Testis (tissue), 3 donors: ENCODE measurements around the gene PFKL. TPM values are rescaled to one million over a fixed set of nuclear protein-coding genes. Genes with fewer than 3 reads are reported as not detected.

Experiments used
- DNase-seq: peaks from one replicate; pipeline ENCODE4 v3.0.0-alpha.2; 2019
- H3K27ac ChIP-seq, 2 donors: fragments of 200-600 bp; sonication (generic); one replicate each; pipeline ENCODE4 v1.5.1; 2019
- H3K27me3 ChIP-seq: fragments of 200-600 bp; sonication (generic); one replicate; pipeline ENCODE4 v1.5.1; 2019
- H3K36me3 ChIP-seq: fragments of 200-600 bp; sonication (generic); one replicate; pipeline ENCODE4 v1.5.1; 2017; ENCODE audit warnings: low read depth; ENCODE audit errors: missing control alignments
- H3K4me1 ChIP-seq: fragments of 200-600 bp; sonication (generic); one replicate; pipeline ENCODE4 v1.5.1; 2019
- H3K4me3 ChIP-seq, 2 donors: fragments of 200-600 bp; sonication (generic); one replicate each; pipeline ENCODE4 v1.5.1; 2017 to 2019
- H3K9me3 ChIP-seq: fragments of 200-600 bp; sonication (generic); one replicate; pipeline ENCODE4 v1.5.1; 2017
- POLR2A ChIP-seq: fragments of 450-650 bp; IDR thresholded peaks from one replicate; pipeline ENCODE4 v1.6.1; 2017; ENCODE audit warnings: antibody characterized with exemption, mild to moderate bottlenecking, moderate library complexity
- WGBS, 2 donors: methylation state at CpG; one replicate each; pipeline ENCODE4 v1.1.5; 2018; 5-methylcytosine and 5-hydroxymethylcytosine counted together
- intact Hi-C: fragments of 100-400 bp; cut with DNase I; formaldehyde crosslinking; loops from one replicate; pipeline ENCODE4 v1.15.1; 2023; ENCODE audit warnings: low total_unique reads
- polyA plus RNA-seq: library from polyadenylated mRNA; stranded (reverse); fragments of 350-450 nt; fragmentation: Illumina TruSeq; extraction: RNeasy Lipid Tissue Mini Kit (QIAGEN cat#74804); gene quantifications from one replicate; pipeline ENCODE4 v1.2.3, GENCODE V29; 2014; ENCODE audit warnings: low read depth, low replicate concordance; ENCODE audit not compliant: insufficient read depth
- total RNA-seq, 2 donors: library from RNA; depleted of rRNA; stranded (reverse); fragments of >200 nt; gene quantifications; one replicate each; pipeline ENCODE4 v1.2.3, GENCODE V29; 2016
- TF ChIP-seq, protein P1 (sequence below), 3 experiments: fragments of 450-650 bp in 2 of 3; fragments of 200-600 bp in 1 of 3; sonication (generic) in 1 of 3; IDR thresholded peaks; one replicate each; pipeline ENCODE4 v1.5.1; 2016 to 2019; ENCODE audit warnings: antibody characterized with exemption in 3 of 3, mild to moderate bottlenecking in 2 of 3, moderate library complexity in 1 of 3

PFKL gene
- total and polyA plus RNA-seq, 3 donors from 2014 or later, result 132 to 298 (median 213) TPM

DNA sequence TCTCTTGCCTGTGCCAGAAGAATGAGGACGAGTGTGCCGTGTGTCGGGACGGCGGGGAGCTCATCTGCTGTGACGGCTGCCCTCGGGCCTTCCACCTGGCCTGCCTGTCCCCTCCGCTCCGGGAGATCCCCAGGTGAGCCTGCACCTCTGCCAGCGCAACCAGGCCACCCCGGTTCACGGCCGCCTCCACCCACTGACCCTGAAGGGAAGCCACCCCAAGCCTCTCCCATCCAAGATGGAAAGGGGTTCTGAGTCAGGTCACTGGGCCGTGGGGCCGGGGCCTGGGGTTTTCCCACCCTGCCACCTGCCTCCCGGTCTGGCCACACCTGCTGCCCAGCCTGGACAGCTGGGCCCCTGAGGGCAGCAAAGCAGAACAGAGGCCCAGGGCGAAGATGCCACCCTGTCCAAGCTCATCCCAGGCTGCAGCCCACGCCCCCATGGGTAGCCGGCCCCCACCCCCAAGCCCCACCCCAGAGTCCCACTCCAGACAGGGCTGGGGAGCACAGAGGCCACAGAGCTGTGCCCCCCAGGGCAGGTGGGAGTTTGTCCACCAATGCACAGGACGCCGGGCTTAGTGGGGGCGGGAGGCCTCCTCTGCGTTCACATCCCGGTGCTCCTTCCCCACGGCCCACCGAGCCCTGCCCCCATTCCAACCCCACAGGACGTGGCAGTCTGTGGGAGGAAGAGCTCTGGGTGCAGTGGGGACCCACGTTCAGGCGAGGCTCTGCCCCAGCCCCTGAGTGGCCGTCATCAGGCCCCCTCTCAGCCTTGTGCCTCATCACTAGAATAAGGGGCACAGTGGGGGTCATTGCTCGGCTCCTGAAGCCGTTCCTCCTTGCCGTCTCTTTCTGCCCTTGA is 8.5 kb upstream of the PFKL start:
- WGBS, 2 donors, result 85% methylated on average over 15 to 33 of the region's 33 CpGs
- intact Hi-C loops, result no loop called here

DNA sequence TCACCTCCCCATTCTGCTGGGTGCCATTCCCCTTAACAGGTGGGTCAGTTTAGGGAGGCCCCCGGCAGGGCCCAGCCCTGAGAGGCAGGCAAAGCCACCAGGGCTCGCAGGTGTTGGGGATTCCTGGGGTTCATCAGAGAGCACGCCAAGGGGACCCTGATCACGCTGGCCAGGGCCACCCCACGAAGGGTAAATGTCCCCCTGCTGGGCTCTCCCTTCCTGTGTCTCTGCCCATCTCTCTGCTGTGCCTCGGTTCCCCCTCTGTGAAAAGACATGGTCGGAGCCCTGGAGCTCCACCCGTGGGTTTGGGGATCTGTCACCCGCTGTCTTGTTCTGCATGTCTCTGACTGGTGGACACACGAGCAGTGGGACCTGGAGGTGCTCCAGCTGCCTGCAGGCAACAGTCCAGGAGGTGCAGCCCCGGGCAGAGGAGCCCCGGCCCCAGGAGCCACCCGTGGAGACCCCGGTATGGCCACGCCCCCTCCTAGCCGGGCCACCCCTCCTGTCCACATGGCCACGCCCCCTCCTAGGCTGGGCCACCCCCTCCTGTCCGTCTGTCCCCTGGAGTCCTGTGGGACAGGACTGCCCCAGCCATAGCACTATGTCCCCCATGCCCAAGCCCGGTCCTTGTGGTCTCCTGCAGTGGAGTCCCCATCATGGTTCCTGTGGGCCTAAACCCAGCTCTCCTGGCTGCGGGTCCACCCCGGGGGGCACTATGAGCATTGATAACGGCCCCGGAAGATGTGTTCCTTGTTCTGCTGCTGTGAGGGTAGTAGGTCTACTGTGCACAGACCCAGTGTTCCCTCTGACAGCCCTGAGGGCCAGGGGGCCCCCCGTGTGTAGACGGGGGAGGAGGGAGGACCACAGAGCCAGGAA is 7.7 kb upstream of the PFKL start:
- TF ChIP-seq, protein P1, sequence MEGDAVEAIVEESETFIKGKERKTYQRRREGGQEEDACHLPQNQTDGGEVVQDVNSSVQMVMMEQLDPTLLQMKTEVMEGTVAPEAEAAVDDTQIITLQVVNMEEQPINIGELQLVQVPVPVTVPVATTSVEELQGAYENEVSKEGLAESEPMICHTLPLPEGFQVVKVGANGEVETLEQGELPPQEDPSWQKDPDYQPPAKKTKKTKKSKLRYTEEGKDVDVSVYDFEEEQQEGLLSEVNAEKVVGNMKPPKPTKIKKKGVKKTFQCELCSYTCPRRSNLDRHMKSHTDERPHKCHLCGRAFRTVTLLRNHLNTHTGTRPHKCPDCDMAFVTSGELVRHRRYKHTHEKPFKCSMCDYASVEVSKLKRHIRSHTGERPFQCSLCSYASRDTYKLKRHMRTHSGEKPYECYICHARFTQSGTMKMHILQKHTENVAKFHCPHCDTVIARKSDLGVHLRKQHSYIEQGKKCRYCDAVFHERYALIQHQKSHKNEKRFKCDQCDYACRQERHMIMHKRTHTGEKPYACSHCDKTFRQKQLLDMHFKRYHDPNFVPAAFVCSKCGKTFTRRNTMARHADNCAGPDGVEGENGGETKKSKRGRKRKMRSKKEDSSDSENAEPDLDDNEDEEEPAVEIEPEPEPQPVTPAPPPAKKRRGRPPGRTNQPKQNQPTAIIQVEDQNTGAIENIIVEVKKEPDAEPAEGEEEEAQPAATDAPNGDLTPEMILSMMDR (IDR thresholded peaks at IDR 0.05), result no peak
- no peak for TF ChIP-seq POLR2A
- H3K36me3 ChIP-seq, result no peaks in the 10 kb centered on the region
- no peak for DNase-seq
- peaks cover 16% of the 10 kb centered on the region for H3K4me1 ChIP-seq
- 81 to 90% methylated on average over 7 to 20 of the region's 25 CpGs for WGBS, 2 donors
- intact Hi-C loops, result no loop called here
- H3K9me3 ChIP-seq, result no peaks in the 10 kb centered on the region
- no peaks in the 10 kb centered on the region for H3K27me3 ChIP-seq
- no peak overlapping the region for H3K4me3 ChIP-seq
- no peak overlapping the region for H3K27ac ChIP-seq

More for the DNA sequence above, 8.5 kb upstream of the PFKL start:
- no peak overlapping the region for H3K27ac ChIP-seq
- no peaks in the 10 kb centered on the region for H3K36me3 ChIP-seq
- TF ChIP-seq POLR2A, result no peak
- TF ChIP-seq, protein P1 (IDR thresholded peaks at IDR 0.05), result no peak
- H3K4me1 ChIP-seq, result peaks cover 16% of the 10 kb centered on the region
- no peak for DNase-seq
- H3K27me3 ChIP-seq, result no peaks in the 10 kb centered on the region
- no peaks in the 10 kb centered on the region for H3K9me3 ChIP-seq
- H3K4me3 ChIP-seq, result no peak overlapping the region

DNA sequence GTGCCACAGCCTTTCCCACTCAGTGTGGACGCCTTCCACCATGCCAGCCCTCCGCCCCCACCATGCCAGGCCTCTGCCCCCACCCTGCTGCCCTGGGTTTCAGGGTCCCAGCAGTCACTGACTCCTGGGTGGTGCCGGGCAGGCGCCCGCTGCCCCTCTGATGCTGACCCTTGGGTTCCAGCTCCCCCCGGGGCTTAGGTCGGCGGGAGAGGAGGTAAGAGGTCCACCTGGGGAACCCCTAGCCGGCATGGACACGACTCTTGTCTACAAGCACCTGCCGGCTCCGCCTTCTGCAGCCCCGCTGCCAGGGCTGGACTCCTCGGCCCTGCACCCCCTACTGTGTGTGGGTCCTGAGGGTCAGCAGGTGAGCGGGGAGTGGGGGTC is 7.0 kb upstream of the PFKL start:
- no peaks in the 10 kb centered on the region for H3K9me3 ChIP-seq
- no peak for DNase-seq
- TF ChIP-seq POLR2A, result no peak
- TF ChIP-seq, protein P1 (IDR thresholded peaks at IDR 0.05), result no peak
- peaks cover 16% of the 10 kb centered on the region for H3K4me1 ChIP-seq
- intact Hi-C loops, result no loop called here
- H3K4me3 ChIP-seq, result no peak overlapping the region
- H3K36me3 ChIP-seq, result no peaks in the 10 kb centered on the region
- no peak overlapping the region for H3K27ac ChIP-seq
- WGBS, 2 donors, result 90 to 97% methylated on average over 10 to 15 of the region's 15 CpGs
- no peaks in the 10 kb centered on the region for H3K27me3 ChIP-seq

DNA sequence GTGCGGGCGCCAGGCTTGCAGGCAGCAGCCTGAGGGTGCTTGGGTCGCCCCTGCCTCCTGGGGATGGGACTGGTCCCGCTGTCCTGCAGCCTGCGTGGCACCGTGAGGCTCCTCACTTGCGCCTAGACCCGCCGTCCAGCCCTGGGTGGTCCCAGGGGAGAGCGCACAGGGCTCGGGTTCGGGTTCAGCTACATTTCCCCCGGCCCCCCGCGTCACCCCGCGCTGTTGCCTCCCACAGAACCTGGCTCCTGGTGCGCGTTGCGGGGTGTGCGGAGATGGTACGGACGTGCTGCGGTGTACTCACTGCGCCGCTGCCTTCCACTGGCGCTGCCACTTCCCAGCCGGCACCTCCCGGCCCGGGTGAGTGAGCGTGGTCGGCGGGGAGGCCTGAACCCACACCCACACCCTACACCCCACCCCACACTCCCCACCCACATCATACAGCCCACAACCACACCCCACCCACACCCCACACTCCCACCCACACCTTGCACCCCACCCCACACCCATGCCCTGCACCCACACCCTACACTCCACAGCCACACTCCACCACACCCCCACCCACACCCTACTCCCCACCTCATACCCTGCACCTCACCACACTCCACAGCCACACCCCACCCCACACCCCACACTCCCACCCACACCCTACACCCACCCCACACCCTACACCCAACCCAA is 6.2 kb upstream of the PFKL start:
- Histone ChIP-seq H3K4me1 (peaks cover 16% of the 10 kb centered on the region), H3K4me3 (no peak overlapping the region), H3K27me3 (no peaks in the 10 kb centered on the region), H3K27ac (no peak overlapping the region), H3K36me3 (no peaks in the 10 kb centered on the region), H3K9me3 (no peaks in the 10 kb centered on the region)
- intact Hi-C loops, result no loop called here
- 92 to 95% methylated on average over 18 to 33 of the region's 33 CpGs for WGBS, 2 donors
- no peak for DNase-seq
- TF ChIP-seq, protein P1 (IDR thresholded peaks at IDR 0.05), result no peak
- TF ChIP-seq POLR2A, result no peak
